Measurements from ENCODE around the gene PSME3IP1.

DNA sequence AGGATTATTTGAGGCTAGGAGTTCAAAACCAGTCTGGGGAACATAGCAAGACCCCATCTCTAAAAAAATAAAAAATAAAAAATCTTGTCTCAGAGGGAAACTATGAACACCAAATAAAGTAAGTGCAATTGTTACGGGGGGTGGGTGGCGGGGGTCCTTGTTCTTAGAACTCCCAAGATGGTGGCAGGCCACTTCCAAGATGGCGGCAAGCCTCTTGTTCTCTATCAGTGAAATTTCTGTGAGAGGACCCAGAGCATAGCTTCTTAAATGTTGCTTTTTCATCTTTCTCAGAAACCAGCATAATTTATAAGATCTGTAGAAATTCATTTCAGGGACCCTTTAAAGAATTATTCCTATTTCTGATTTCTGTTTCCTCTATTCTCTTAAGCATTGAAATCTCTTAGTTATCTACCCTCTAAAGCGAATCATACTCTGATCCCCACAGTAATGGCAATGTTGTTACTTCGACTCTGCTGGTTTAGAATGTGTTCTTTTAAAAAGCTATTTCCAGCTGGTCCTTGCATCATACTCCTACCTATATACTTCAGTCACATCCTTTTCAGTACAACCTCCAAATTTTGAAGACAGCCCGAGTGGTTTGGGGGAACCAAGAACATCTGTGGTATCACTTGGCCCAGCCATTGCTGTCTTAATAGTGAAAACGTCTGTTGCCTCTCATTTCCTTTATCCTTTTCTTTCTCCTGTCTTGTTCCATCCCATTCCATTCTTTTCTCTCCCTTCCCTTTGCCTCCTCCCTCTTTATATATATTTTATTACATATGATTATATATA lies 16.5 kb upstream of the PSME3IP1 start:
- TF ChIP-seq FOXM1 (IDR thresholded peaks at IDR 0.05; ENCODE audit: borderline replicate concordance, low read depth), result no peak
- TF ChIP-seq EGR1 (IDR thresholded peaks at IDR 0.05), result no peak
- TF ChIP-seq RAD21 (IDR thresholded peaks at IDR 0.05; ENCODE audit: low read depth), result no peak
- TF ChIP-seq, protein P1, sequence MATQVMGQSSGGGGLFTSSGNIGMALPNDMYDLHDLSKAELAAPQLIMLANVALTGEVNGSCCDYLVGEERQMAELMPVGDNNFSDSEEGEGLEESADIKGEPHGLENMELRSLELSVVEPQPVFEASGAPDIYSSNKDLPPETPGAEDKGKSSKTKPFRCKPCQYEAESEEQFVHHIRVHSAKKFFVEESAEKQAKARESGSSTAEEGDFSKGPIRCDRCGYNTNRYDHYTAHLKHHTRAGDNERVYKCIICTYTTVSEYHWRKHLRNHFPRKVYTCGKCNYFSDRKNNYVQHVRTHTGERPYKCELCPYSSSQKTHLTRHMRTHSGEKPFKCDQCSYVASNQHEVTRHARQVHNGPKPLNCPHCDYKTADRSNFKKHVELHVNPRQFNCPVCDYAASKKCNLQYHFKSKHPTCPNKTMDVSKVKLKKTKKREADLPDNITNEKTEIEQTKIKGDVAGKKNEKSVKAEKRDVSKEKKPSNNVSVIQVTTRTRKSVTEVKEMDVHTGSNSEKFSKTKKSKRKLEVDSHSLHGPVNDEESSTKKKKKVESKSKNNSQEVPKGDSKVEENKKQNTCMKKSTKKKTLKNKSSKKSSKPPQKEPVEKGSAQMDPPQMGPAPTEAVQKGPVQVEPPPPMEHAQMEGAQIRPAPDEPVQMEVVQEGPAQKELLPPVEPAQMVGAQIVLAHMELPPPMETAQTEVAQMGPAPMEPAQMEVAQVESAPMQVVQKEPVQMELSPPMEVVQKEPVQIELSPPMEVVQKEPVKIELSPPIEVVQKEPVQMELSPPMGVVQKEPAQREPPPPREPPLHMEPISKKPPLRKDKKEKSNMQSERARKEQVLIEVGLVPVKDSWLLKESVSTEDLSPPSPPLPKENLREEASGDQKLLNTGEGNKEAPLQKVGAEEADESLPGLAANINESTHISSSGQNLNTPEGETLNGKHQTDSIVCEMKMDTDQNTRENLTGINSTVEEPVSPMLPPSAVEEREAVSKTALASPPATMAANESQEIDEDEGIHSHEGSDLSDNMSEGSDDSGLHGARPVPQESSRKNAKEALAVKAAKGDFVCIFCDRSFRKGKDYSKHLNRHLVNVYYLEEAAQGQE (IDR thresholded peaks at IDR 0.05; ENCODE audit: low read depth), result no peak
- no peak for TF ChIP-seq TAF1 (IDR thresholded peaks at IDR 0.05; ENCODE audit: low read depth)
- no peak for TF ChIP-seq CEBPB (IDR thresholded peaks at IDR 0.05)
- TF ChIP-seq, protein P2, sequence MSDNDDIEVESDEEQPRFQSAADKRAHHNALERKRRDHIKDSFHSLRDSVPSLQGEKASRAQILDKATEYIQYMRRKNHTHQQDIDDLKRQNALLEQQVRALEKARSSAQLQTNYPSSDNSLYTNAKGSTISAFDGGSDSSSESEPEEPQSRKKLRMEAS (IDR thresholded peaks at IDR 0.05), result no peak
- no peak for TF ChIP-seq ZBTB7A (IDR thresholded peaks at IDR 0.05; ENCODE audit: low read depth)
- TF ChIP-seq, protein P3, sequence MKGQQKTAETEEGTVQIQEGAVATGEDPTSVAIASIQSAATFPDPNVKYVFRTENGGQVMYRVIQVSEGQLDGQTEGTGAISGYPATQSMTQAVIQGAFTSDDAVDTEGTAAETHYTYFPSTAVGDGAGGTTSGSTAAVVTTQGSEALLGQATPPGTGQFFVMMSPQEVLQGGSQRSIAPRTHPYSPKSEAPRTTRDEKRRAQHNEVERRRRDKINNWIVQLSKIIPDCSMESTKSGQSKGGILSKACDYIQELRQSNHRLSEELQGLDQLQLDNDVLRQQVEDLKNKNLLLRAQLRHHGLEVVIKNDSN (IDR thresholded peaks at IDR 0.05), result no peak
- no peak for TF ChIP-seq CREB1 (IDR thresholded peaks at IDR 0.05; ENCODE audit: low read depth)
- no peak for TF ChIP-seq NFIC (IDR thresholded peaks at IDR 0.05)
- no peak for TF ChIP-seq YY1 (IDR thresholded peaks at IDR 0.05; ENCODE audit: low read depth)
- no peak for TF ChIP-seq EP300 (IDR thresholded peaks at IDR 0.05; ENCODE audit: borderline replicate concordance)

All from Ishikawa (cell line).